GM13977 (cell line): ENCODE results near the gene VIPR2.

Experiments
- DNase-seq: peaks from one replicate; pipeline ENCODE4 v3.0.0; 2012; ENCODE audit warnings: low spot score
- CTCF ChIP-seq: IDR thresholded peaks from 2 replicates; pipeline ENCODE4 v1.5.1; 2012; ENCODE audit warnings: mild to moderate bottlenecking, control low read depth; ENCODE audit not compliant: insufficient read depth; ENCODE audit errors: extremely low read depth, missing control alignments
- in situ Hi-C: fragments of 300-500 bp; cut with MboI; formaldehyde crosslinking; loops from one replicate; pipeline ENCODE4 v1.12.0; 2022; ENCODE audit warnings: low sequenced_read_pairs, low pct_unique_long_range_greater_than_20kb, mixed read lengths, inconsistent platforms; ENCODE audit not compliant: unreplicated experiment

Gene VIPR2

GRCh38 chr7:158993591-158993990, 151.1 kb downstream of the VIPR2 start:
- no peak for DNase-seq
- no peak for TF ChIP-seq CTCF
- in situ Hi-C loops: no loop called here

GRCh38 chr7:158992759-158993158, 151.9 kb downstream of the VIPR2 start:
- in situ Hi-C loops: no loop called here
- no peak for TF ChIP-seq CTCF
- DNase-seq: no peak

- no peak for DNase-seq
- no peak for TF ChIP-seq CTCF
- in situ Hi-C loops: no loop called here
Observed at GRCh38 chr7:158991824-158992621, 152.6 kb downstream of the VIPR2 start.

- no peak for TF ChIP-seq CTCF
- in situ Hi-C loops: no loop called here
- DNase-seq: no peak
Observed at GRCh38 chr7:158988996-158989395, 155.7 kb downstream of the VIPR2 start.

- DNase-seq: no peak
- no peak for TF ChIP-seq CTCF
- in situ Hi-C loops: no loop called here
Observed at GRCh38 chr7:158988302-158988862, 156.3 kb downstream of the VIPR2 start.

GRCh38 chr7:158987691-158988090, 157.0 kb downstream of the VIPR2 start:
- in situ Hi-C loops: no loop called here
- no peak for TF ChIP-seq CTCF
- DNase-seq: no peak
